GM19023 (cell line): ENCODE results near the gene ZNF407.

Experiments
- ATAC-seq: cut with Tn5 transposase; IDR thresholded peaks from one replicate; pipeline ENCODE4 v1.9.1; 2021; ENCODE audit warnings: mild to moderate bottlenecking, moderate library complexity; ENCODE audit not compliant: unreplicated experiment

ZNF407 gene

GRCh38 chr18:75064513-75064905 lies 466.8 kb downstream of the ZNF407 start:
- ATAC-seq = no peak

DNA sequence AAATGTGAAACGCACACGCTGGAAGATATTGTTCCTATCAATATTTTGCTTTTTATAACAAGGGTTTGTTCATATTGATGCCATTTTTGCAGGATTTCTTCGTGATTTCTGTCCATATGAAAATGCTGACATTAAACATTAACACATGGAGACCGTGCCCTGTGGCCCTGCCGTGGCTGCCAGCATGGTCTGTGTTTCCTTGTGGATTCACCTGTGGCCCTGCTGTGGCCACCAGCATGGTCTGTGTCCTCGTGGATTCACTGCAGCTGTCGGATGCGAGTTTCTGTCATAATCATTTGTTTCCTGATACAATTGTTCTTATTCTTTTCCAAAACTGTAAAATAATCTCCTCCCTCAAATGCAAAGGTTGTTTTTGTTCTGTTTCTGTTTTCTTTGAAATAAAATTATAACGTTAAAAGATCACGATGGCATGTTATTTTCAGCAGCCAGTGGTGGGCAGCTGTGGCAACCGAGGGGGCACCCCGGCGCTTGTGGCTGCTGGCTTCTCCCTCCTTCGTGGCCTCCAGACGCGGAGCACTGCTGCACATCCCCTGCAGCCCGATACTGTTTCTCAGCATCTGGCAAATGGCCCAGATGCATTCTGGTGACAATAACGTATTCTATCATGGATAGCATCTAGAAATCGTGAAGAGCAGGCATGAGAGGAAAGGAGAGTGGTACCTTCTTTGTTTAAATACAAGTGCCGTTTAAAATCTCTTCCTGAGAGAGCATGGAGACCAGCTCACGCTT lies 467.8 kb downstream of the ZNF407 start:
- no peak for ATAC-seq

DNA sequence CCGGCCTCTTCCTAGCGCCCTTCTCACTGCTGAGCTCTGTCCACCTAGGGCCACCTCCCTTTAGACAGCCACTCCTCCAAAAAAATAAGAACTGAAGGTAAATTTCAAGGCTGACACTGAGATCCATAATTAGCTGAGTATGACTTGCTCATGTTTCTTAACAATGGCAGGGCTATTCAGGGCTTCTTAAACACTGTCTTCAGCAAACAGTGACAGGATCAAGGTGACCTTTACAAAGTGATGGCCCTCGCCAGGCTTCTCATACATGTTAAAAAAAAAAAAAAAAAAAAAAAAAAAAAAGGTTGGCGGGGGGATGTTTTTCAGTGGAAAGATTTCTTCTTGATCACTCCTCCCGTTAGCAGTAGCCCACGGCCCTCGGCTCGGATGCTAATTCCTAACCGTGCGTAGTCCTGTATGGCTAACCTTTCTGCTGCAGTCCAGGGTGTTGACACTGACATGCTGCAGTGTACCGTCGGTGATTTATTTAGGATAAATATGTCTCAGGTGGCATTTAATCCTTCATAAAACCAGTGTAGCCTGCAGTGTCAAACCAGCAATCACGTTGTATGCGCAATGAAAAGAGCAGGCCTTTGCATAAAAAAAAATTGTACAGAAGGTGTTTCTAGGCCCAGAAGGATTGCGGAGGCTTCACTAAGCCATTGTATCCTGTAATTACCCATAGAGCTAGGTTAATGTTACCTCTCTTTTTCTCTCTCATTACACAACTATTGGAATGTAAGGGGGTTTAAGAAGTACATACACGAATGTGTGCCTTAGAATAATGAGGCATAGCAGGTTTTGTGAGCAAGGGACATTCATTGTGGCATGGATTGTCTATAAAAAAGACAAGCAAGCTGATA lies 468.6 kb downstream of the ZNF407 start:
- no peak for ATAC-seq

DNA sequence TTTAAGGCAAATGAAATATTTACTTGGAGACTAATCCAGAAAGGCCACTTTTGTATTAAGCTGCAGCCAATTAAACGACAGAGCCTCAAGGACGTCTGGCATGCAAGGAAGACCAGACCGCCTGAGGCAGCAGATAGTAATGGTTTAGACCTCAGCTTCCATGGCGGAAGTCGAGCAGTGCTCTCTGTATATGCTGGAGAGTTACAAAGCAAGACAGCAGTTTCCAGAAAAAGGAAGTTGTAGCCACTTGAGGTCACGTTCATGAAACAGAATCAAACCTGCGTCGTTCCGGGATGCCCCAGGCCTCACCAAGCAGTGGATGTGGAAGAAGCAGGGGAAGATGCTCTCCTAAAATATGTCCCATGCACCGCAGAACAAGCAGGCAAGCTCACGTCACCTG lies 469.3 kb downstream of the ZNF407 start:
- no peak for ATAC-seq

- ATAC-seq = no peak
Measured at GRCh38 chr18:75067996-75068645, 470.5 kb downstream of the ZNF407 start.

DNA sequence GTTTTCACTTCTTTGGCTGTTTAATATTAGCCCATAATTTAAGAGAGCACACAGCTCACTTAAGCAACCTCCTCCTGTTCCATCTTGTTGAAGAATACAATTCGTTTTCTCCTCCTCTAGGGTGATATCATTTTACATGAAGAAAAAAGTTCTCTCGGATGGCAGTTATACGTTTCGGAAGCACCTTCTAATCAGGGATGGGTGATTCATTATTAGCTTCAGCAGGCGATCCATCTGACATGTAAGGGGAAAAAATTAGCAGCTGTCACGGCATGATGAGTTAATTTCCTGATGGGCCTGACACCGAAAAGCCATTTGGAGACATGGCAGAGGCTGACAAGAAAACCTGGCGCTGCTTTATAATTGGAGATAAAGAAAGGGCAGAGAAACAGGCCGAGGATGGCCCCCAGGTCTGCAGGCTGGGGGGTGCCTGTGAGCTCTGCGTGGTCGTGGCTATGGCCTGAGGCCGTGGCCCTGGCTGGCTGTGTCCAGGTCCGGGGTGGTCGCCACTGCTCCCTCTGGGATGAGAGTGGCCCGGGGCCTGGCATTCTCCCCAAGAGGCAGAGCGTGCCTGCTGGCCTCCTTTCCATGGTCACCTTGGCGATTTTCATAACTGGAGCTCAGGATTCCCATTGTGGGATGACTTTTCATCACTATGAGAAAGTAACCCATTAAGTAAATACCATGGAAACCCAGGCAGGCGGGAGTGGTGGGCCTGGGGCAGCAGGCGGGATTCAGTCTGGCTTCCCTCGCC lies 471.2 kb downstream of the ZNF407 start:
- no peak for ATAC-seq

DNA sequence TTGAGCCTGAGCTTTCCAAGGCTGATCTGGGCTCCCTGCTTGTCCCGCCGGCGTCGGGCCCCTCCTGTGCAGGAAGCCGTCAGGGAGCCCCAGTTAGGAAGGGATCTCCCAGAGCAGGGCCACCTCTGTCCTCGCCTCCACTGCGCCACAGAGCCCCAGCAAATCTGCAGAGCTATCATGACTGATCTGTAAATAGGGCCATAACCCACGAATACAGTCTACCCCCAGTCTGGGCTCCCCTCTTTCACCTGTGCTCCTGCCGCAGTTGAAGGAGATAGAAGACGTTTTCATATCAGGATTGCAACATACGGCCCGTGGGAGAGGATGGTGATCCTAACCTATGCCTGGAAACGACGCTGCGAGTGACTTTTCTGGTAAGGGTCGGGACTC lies 472.6 kb downstream of the ZNF407 start:
- no peak for ATAC-seq

DNA sequence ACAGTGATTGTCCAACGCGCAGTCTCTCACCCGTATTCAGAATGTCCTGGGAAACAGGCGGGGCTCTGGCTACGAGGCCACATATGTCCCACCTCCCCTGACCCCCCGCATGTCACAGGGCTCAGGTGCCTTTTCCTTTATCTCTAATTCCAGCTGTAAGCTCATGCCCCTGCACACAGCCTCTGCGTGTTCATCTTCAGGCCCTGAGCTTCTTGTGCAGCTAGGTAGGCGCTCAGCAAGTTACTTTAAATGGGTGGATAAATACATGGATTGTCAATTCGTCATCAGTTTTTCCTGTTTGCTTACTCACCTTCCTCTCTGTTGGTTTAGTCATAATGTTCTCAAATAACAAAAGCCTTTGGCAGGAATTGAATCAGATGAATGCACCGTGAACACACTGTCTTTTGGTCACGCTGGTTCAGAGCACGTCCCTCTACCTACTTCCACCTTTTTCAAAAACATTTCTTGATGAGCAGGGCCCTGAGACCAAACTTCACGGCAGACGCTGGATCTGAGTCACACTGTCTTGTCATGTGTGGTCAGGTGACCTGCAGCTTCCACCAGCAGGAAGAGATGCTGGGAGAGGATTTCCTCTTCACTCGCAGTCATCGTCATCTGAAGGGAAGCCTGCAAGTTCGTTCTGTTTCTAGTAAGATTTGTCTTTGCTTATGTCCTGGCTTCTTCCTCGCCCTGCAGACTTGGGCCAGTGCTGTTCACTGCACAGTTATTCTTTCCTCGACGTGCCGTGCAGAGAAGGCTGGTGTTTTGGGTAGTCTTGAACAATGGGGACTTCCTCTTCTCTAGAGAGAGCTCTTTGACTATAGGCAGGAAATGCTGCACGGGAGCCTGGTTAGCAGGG lies 473.2 kb downstream of the ZNF407 start:
- peak; percentile 77 for ATAC-seq

GRCh38 chr18:75071484-75071785 lies 473.8 kb downstream of the ZNF407 start:
- ATAC-seq = no peak

DNA sequence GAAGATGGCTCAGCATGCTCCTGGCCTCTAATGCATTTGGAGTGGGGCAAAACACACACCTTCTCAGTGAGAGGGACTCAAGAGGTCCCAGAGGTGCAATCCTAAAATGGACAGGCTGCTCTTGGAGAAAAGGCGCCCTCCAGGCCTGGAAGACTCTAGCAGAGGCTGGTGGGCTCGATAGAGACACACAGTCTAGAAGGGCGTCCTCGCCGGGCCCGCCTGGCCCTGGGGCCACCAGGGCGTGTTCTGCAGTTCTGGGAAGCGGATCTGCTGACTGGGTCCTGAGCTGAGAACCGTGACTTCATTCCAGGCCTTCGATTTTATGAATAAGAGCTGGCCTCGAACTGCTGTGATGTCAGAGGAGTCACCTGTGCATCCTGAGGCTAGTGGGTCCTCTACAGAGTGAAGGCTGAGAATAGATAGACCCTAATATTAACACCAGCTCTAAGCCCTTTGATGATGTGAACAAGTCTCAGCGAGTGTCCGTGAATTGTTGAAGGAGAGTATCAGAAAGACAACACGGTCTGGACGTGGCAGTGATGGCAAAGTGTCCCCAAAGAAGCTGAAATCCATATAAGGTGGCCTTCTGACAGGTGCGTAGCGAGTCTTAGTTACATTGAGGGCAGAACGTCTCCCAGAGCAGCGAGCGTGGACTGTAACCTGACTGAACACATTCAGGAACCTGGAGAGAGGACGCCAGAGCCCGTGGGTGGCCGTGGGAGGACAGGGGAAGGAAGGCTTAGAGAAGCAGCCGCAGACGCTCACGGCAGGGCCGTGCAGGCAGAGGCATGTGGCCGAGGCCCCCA lies 474.4 kb downstream of the ZNF407 start:
- ATAC-seq = no peak

GRCh38 chr18:75072672-75073371 lies 475.2 kb downstream of the ZNF407 start:
- ATAC-seq = no peak

- ATAC-seq = no peak
Measured at GRCh38 chr18:75073654-75074053, 476.0 kb downstream of the ZNF407 start.

DNA sequence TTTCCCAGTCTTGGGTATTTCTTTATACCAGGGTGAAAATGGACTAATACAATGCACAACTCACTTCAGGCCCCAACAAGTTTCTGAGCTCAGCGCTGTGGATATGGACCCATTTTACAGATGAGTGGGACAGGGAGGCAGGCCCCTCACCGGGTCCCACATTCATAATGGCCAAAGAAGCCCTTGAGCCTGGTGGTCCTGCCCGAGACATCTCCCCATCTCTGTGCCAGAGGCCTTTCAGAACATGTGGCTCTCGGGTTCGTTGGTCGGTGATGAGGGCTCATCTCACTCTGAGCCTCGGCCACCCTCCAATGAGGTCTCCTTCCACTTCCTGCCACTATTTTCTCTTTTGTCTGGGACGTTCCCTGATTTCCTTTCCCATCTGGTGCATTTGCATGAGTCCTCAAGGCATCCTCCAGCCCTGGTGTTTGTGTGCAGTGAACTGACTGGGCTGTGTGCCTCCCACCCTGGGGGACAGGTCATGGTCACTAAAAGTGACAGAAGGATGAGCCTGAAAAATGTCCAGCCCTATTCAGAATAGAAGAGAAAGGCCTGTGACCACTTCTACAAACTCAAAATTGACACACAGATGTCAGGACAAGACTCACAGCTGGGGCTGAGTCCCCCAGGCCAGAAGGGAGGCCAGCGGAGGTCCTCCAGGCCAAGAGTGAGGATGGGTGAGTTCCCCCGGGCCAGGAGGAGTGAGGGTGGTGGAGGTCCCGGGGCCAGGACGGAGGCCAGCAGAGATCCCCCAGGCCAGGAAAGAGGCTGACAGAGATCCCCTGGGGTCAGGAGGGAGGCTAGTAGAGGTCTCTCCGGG lies 476.7 kb downstream of the ZNF407 start:
- no peak for ATAC-seq

DNA sequence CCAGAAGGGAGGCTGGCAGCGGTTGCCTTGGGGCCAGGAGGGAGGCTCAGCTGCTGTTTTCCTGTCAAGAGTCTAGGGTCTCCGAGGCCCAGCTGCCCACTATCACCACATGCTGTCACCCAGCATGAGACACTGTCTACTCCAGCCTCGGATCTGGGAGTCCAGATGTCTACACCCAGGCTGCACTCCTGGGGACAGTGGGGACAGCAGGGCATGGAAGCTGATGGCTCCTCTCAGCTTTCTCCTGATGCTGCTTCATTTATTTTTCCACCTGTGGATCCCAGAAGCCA lies 477.3 kb downstream of the ZNF407 start:
- ATAC-seq = no peak

- no peak for ATAC-seq
Measured at GRCh38 chr18:75075429-75075841, 477.8 kb downstream of the ZNF407 start.

DNA sequence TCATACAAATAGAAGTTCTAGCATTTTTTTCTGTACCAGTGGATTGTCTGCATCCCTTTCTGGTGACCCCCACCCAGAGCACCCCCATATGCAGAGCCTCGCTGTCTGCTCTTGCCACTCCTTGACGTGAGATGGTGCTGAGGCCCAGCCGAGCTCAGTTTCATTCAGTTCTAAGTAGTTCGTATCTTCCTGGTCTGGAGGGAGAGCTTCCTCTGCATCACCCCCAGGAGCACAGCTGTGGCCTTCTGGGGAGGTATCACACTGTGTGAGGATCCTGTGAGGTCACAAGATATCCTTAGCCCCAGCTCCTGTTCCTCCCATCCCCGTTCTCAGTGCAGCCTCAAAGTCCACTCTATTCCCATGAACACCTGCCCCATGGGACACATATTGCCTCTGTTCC lies 478.6 kb downstream of the ZNF407 start:
- ATAC-seq = no peak

DNA sequence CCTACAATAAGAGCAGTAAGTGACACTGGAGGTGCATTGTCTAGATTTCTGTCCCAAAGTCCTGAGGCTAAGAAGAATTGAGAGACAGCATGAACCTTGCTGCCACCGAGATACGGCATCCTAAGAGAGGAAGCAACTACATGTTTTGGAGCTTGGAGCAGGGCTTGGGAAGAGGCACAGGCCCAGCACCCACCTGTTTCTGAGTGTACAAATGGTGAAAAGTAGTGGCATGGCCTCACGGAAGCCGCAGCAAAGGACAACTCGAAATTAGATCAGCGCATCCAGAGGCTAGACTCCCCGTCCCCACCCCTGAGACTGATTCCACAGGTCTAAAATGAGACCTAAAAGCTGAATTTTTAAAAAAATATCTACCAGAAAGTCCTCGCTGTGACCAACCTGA lies 483.8 kb downstream of the ZNF407 start:
- no peak for ATAC-seq

GRCh38 chr18:75083131-75083530 lies 485.5 kb downstream of the ZNF407 start:
- no peak for ATAC-seq
